Osteocyte (in vitro differentiated cells): ENCODE measurements around the gene KCNN3. TPM values are rescaled to one million over a fixed set of nuclear protein-coding genes. Genes with fewer than 3 reads are reported as not detected.

ENCODE experiments used
- DNase-seq: peaks from one replicate; pipeline ENCODE4 v3.0.0; 2021; ENCODE audit warnings: mixed read lengths; ENCODE audit not compliant: unreplicated experiment; ENCODE audit errors: extremely low spot score
- H3K27ac Mint-ChIP-seq: one replicate; pipeline ENCODE4 v1.8.0; 2021; ENCODE audit warnings: mild to moderate bottlenecking, mixed read lengths; ENCODE audit not compliant: unreplicated experiment
- H3K27me3 Mint-ChIP-seq: one replicate; pipeline ENCODE4 v1.8.0; 2021; ENCODE audit warnings: mixed read lengths; ENCODE audit not compliant: unreplicated experiment
- H3K36me3 Mint-ChIP-seq: one replicate; pipeline ENCODE4 v1.8.0; 2021; ENCODE audit warnings: mixed read lengths; ENCODE audit not compliant: unreplicated experiment
- H3K4me1 Mint-ChIP-seq: one replicate; pipeline ENCODE4 v1.8.0; 2021; ENCODE audit warnings: mixed read lengths; ENCODE audit not compliant: unreplicated experiment
- H3K4me3 Mint-ChIP-seq: one replicate; pipeline ENCODE4 v1.8.0; 2021; ENCODE audit warnings: mild to moderate bottlenecking, moderate library complexity, mixed read lengths; ENCODE audit not compliant: unreplicated experiment
- H3K9me3 Mint-ChIP-seq: one replicate; pipeline ENCODE4 v1.8.0; 2021; ENCODE audit warnings: mixed read lengths; ENCODE audit not compliant: unreplicated experiment
- total RNA-seq: library from RNA; stranded (reverse); gene quantifications from 2 replicates; pipeline ENCODE4 v1.2.1, GENCODE V29; 2021
- TF ChIP-seq, protein P1 (sequence below): fragments of 200-600 bp; sonication (generic); IDR thresholded peaks from 2 replicates; pipeline ENCODE4 v1.5.0; 2021; ENCODE audit warnings: antibody characterized with exemption, mild to moderate bottlenecking, moderate library complexity

The KCNN3 gene
- total RNA-seq, 1 donor from 2014 or later: 0.16 TPM

DNA sequence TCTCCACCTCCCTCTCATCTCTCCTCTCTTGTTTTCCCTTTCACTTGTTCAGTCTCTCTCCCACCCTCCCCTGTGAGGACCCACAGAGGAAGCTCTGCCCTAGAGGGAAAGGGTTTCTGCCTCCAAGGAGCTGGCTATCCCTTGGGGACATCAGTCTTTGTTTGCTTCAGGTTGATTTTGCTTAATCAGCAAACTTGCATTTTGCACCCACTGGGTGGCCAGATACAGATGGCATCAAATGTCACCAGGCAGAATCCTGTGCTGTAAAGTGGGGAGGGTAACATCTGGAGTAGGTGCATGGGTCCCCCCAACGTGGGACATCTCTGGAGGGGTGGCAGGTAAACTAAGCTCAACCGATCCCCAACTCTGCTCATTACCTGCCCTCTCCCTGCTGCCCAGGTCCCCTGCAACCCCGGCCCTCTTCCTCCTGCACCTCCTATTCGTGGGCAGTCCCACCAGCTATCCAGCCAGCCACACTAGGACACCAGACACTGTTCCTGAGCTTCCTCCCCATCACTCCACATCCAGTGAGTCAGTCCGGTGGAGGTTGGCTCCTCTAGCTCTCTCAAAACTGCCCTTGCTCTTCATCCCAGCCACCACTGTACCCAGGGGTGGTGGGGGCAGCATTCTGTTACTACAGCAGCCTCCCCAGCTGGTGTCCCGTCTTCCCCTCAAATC is 123.3 kb downstream of the KCNN3 start:
- Mint-ChIP-seq H3K27ac (no peak overlapping the region), H3K4me3 (no peak overlapping the region), H3K4me1 (peaks cover 15% of the 10 kb centered on the region), H3K27me3 (peaks cover 82% of the 10 kb centered on the region), H3K9me3 (no peaks in the 10 kb centered on the region), H3K36me3 (no peaks in the 10 kb centered on the region)
- TF ChIP-seq, protein P1, sequence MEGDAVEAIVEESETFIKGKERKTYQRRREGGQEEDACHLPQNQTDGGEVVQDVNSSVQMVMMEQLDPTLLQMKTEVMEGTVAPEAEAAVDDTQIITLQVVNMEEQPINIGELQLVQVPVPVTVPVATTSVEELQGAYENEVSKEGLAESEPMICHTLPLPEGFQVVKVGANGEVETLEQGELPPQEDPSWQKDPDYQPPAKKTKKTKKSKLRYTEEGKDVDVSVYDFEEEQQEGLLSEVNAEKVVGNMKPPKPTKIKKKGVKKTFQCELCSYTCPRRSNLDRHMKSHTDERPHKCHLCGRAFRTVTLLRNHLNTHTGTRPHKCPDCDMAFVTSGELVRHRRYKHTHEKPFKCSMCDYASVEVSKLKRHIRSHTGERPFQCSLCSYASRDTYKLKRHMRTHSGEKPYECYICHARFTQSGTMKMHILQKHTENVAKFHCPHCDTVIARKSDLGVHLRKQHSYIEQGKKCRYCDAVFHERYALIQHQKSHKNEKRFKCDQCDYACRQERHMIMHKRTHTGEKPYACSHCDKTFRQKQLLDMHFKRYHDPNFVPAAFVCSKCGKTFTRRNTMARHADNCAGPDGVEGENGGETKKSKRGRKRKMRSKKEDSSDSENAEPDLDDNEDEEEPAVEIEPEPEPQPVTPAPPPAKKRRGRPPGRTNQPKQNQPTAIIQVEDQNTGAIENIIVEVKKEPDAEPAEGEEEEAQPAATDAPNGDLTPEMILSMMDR: no peak
- DNase-seq: no peak

- Mint-ChIP-seq H3K4me1 (peaks cover 13% of the 10 kb centered on the region), H3K27me3 (peaks cover 81% of the 10 kb centered on the region), H3K9me3 (peaks cover 2% of the 10 kb centered on the region), H3K36me3 (no peaks in the 10 kb centered on the region), H3K27ac (no peak overlapping the region), H3K4me3 (no peak overlapping the region)
- TF ChIP-seq, protein P1: no peak
- no peak for DNase-seq
Observed at GRCh38 chr1:154745750-154746425, 124.2 kb downstream of the KCNN3 start.

- peaks cover 13% of the 10 kb centered on the region for H3K4me1 Mint-ChIP-seq
- TF ChIP-seq, protein P1: no peak
- H3K4me3 Mint-ChIP-seq: no peak overlapping the region
- no peaks in the 10 kb centered on the region for H3K36me3 Mint-ChIP-seq
- H3K9me3 Mint-ChIP-seq: peaks cover 5% of the 10 kb centered on the region
- no peak overlapping the region for H3K27ac Mint-ChIP-seq
- no peak for DNase-seq
- H3K27me3 Mint-ChIP-seq: peaks cover 82% of the 10 kb centered on the region
Observed at GRCh38 chr1:154745286-154745731, 124.8 kb downstream of the KCNN3 start.

DNA sequence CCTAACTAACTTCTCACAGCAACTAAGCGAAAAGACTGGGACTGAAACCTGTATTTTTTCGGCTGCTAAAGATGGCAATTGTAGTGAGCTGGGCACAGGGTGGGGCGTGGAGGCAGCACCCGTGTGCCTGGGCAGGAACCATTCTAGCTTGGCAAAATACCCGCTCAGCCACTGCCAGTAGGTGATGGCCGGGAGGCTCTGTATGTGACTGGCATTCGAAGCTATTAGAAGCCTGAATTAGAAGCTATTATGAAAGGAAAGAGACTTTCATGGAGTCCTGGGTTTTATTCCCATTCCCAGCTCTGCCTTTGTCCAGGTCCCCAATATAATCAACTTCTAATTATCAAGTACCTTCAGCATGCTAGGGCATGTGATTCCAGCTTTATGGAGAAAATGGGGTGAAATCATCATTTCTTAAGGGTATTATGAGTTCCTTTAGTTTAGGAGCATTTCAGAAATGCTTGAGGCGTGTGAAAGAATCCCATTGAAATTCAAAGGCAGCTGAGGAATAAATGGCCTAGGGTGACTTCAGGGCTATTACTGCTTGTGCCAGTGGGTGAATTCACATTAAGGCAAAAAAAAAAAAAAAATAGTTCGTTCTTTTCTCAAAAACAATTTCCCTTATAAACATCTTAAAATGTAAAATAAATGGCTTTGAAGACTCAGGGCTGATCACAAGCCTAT is 125.6 kb downstream of the KCNN3 start:
- Mint-ChIP-seq H3K27ac (no peak overlapping the region), H3K4me1 (peaks cover 13% of the 10 kb centered on the region), H3K4me3 (no peak overlapping the region), H3K36me3 (no peaks in the 10 kb centered on the region), H3K9me3 (peaks cover 5% of the 10 kb centered on the region), H3K27me3 (peaks cover 82% of the 10 kb centered on the region)
- TF ChIP-seq, protein P1: no peak
- DNase-seq: no peak

GRCh38 chr1:154743526-154744036 is 126.5 kb downstream of the KCNN3 start:
- peaks cover 82% of the 10 kb centered on the region for H3K27me3 Mint-ChIP-seq
- peaks cover 5% of the 10 kb centered on the region for H3K9me3 Mint-ChIP-seq
- H3K4me3 Mint-ChIP-seq: no peak overlapping the region
- no peak overlapping the region for H3K27ac Mint-ChIP-seq
- no peaks in the 10 kb centered on the region for H3K36me3 Mint-ChIP-seq
- H3K4me1 Mint-ChIP-seq: peaks cover 8% of the 10 kb centered on the region
- TF ChIP-seq, protein P1: no peak
- DNase-seq: no peak
